ENCODE data around the gene NPFFR1. TPM values are rescaled to one million over a fixed set of nuclear protein-coding genes. Genes with fewer than 3 reads are reported as not detected.

Gene NPFFR1
- under 1 TPM; 0.12 to 0.32 (median 0.17) TPM for polyA plus RNA-seq (ENCODE audit: insufficient read length in 3 of 3)
- long read RNA-seq, donor 1, result 0 reads
- long read RNA-seq, donor 2, result 0 reads
- long read RNA-seq, donor 3, result 0 reads
- long read RNA-seq, donor 4, result 0 reads
- long read RNA-seq, donor 5, result 0 reads
- long read RNA-seq, donor 6, result 0 reads
- long read RNA-seq, donor 7, result 0 reads
- long read RNA-seq, donor 8, result 0 reads
- long read RNA-seq, donor 9, result 0 reads
- long read RNA-seq, donor 10, result 0 reads
- long read RNA-seq, donor 11, result 0 reads
- long read RNA-seq, donor 12, result 0 reads
- long read RNA-seq, donor 13, result 0 reads
- long read RNA-seq, donor 14, result 0 reads
- long read RNA-seq, donor 15, result 0 reads
- long read RNA-seq, donor 16, result 0 reads

- no peak for DNase-seq
Observed at GRCh38 chr10:70283445-70284399, at the start of gene NPFFR1. NPFFR1 (minus strand) TSS chr10:70284004; CDS start chr10:70283676, 328 bp downstream.

DNA sequence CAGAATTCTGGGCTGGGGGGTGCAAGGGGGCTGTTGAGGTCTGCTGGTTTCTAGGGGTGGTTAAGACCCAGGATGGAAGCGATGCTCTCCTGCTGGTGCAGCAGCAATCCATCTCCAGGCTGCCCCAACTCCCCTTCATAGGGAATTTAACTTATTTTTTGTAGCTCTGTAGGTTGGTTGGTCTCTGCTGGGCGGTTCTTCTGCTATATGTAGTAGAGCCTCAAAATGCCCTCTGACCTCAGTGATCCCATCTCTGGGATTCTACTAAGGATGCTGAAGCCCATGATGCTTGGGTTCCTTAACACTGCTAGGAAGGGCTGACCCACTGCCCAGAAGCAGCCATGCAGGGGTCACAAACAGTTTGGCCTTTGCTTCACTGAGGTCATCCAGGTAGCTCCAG is 49.5 kb upstream of the NPFFR1 start:
- DNase-seq, result no peak

GRCh38 chr10:70331486-70332268 is 47.9 kb upstream of the NPFFR1 start:
- DNase-seq, result peak; percentile 46

GRCh38 chr10:70331160-70331485 is 47.3 kb upstream of the NPFFR1 start:
- DNase-seq, result no peak

DNA sequence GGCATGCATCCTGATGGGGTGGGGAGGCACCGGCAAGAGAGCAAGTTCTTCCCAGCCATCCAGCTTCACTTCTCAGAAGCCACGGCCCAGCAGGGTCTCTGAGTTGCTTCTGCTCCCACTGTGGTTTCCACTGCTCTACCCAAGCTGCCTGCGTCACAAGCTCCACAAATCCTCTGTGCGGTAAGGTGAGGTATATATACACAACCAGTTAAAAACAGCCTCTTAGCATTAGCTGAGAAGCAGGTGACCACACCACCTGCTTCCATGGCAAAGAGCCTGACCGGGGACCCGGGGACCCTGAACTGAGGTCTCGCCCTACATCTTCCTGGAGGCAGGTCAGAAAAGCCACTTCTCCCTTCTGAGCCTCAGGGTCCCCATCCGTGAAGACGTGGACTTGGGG is 46.9 kb upstream of the NPFFR1 start:
- DNase-seq, result no peak

DNA sequence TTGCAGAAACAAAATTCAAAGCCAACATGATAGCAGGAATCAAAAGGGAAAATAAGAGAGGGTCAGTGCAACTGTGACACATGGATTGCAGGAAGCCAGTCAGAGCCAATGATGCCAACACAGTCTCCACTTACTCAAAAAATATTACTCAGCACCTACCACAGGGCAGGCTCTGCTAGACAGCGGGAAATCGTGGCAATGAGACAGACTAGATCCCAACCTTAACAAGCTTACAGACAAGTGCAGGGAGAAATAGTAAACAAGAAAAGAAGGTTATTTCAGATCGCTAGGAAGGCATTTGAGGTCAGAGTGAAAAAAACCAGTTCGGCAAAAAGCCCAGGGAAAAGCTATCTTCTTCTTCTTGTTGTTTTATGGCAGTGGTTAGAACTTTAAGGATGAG is 45.2 kb upstream of the NPFFR1 start:
- no peak for DNase-seq

DNA sequence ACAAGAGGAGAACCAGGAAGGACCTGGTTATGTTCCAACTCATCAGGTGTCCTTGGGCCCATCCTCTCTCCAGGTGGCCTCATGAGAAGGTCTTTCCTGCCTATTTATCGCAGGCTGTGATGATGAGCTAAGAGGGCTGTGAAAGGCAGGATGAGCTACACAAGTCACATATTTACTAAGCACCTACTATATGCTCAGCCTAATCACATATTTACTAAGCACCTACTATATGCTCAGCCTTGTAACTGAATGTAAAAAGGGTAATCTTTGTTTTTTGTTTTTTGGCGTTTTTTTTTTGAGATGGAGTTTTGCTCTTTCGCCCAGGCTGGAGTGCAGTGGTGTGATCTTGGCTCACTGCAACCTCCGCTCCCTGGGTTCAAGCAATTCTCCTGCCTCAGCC is 44.2 kb upstream of the NPFFR1 start:
- no peak for DNase-seq

DNA sequence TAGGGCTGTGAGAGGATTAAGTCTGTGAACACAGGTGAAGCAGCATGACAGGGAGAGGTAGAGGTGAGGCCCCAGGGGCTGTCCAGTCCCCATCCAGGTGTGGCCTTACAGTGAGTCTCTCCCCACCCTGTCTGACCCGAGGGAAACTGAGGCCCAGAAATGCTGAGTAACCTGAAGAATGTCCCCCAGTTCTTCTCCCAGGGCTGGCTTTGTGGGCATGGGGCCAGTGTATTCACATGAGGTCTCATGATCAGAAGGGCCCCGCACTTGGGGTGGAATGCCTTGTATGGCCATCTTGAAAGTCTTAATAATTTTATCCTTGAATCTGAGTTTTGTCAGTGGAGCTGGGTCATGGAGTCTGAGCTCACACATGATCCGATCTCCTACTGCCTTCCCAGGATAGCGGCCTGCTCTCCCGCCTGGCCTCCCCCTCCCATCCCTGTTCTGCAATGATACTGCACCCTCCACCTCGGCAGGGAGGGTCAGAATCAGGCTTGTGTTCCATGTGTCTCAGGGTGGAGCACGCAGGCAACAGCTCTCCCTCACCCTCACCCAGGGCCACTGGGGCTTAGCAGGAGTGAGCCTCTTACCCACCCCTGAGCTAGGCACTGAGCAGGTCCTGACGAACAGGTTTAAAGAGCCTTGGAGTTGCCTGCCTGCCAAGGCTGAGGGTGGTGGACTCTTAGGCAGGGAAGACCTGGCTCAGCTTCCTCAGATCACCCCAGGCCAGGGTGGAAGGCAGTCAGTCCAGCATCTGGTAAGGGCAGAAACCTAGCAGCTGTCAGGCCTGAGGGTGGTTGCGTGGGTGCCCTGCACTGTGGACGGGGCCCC is 41.4 kb upstream of the NPFFR1 start:
- DNase-seq, result no peak

DNA sequence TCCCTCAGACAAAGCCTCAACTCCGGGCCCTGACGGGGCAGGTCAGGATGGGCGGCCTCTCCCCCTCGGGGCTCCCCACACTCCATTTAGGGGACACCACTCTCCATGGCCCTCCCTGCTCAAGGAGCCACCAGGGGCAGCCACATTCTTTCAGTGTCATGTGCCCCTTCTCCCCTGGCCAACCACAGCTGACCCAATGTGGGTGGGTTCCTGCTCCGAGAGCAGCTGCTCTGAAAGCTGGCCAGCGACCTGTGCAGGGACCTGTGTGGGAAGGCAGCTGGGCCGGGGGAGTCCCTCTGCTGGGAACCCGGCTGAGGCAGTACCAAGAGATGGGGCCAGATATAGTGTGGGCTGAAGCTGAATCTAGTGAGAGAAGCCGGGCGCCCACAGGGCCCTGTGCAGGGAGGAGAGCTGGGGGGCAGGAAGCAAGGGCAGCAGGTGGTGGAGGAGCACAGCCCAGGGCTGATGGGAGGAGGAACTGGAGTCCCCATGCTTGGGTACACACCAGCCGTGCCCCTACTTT is 40.6 kb upstream of the NPFFR1 start:
- DNase-seq, result peak; percentile 31

DNA sequence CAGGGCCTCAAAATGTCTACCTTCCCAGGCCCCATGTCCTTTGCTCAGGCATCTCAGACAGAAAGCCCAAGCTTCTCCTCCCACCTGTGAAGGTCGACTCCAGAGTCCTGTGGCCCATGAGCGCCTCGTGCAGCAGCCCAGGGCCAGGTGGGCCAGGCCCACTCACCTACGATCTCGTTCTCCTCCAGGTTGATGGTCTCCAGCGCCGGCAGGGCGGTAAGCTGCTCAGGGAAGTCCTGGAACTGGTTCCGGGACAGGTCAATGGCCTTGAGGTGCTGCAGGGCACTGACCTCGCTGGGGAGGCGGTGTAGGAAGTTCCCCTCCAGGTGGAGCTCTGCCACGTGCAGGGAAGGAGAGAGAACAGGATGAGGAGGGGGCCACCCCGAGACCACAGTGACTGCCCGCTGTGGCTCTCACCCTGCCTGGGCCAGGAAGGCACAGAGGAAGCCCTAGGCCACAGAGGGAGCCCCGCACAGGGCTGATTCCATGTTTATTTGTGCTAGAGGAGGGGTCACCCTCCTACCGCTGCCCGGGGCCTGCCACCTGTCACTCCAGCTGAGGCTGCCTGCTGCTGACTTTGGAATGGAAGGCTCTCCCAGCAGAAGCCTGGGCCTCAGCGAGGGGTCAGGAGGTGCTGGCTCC is 40.0 kb upstream of the NPFFR1 start:
- no peak for DNase-seq

GRCh38 chr10:70323138-70323696 is 39.4 kb upstream of the NPFFR1 start:
- DNase-seq, result no peak

GRCh38 chr10:70321897-70322890 is 38.4 kb upstream of the NPFFR1 start:
- DNase-seq, result no peak

- DNase-seq, result no peak
Observed at GRCh38 chr10:70321233-70321632, 37.4 kb upstream of the NPFFR1 start.

- DNase-seq, result no peak
Observed at GRCh38 chr10:70320751-70321150, 36.9 kb upstream of the NPFFR1 start.

DNA sequence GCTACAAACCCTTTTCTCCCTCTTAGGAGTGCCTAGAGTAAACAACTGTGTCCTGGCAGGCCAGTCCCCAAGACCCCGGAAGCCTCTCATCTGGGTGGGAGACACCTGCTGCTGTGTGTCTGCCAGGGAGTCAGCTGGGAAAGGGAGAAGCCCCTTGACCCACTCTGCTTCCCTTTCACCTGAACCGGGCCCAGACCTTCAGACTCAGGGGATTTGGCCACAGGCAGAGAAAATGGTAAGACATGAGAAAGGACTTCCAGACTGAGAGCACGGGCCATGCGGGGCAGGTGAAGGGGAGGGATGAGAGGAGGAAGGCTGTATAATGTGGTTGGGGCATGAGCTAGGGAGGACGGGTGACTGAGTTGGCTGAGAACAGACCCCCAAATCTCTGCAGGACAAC is 36.0 kb upstream of the NPFFR1 start:
- no peak for DNase-seq

GRCh38 chr10:70319183-70319582 is 35.4 kb upstream of the NPFFR1 start:
- DNase-seq, result no peak

DNA sequence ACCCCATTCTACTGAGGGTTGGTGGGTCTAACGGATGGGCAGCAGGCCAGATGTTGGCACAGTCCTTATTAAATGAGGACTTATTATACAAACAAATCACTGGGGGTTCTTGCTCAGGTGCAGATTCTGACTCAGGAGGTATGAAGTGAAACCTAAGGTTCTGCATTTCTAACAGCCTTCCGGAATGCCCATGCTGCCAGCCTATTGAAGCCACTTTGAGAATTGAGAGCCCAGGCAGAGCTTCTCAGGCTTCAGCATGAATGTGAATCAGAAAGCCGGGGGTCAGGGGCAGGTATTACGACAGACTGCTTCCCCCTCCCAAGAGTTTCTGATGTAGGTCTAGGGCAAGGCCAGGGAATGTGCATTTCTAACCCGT is 34.1 kb upstream of the NPFFR1 start:
- DNase-seq, result no peak

DNA sequence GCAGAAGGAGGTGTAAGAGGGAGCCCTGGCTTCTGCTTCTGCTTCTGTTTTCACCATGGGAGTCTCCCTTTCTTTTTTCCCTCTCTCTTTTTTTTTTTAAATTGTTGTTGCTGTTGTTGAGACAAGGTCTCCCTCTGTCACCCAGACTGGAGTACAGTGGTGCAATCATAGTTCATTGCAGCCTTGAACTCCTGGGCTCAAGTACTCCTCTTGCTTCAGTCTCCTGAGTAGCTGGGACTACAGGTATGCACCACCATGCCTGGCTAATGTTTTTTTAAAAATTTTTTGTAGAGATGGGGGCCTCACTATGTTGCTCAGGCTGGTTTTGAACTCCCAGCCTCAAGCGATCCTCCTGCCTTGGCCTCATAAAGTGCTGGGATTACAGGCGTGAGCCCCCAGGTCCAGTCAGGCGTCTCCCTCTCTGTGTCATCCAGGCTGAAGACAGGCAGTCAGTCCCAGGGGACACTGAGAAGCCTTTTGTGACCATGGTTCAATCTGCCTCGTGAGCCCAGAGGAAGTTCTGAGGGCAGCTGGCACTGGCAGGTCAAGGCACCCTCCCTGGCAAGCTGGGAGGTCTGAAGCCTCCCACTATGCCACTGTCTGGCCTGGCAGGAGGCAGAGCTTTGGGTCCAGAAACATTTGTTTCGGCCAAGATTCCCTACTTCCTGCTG is 33.6 kb upstream of the NPFFR1 start:
- DNase-seq, result no peak
